Measurements from ENCODE around the gene SQSTM1.

Gene SQSTM1

DNA sequence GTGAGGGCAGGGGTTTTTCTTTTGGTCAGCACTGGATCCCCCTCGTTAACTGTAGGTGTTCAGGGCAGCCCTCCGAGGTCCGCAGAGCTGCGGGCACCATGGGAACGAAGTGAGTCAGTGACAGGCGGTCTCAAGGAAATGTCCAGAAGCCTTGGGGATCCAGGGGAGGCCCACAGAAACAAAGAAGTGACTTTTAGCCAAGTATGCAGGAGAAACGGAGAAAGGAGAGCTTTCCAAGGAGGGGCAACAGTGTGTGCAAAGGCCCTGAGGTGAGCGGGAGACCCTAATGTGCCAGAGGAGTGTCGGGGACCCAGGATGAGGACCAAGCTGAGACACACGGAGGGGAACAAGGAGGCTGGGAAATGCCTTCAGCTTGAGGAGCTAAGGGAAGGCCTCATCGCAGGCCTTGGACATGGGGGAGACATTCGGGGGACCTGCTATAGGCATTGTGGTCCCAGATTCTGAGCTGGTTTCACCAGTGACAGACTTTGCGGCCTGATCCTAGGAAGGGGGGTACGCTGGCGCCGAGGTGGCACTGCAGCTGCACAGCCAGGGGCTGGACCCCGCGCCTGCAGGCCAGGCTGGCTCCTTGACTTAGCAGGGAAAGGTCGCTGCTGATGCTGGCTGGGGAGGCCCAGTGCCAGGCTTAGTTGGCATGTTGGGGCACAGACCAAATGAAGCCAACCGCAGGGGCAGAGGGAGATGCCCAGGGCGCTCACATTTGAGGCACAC is 23.7 kb upstream of the SQSTM1 start:
- CTCF ChIA-PET = interaction anchor here (0.7 to 5.8 kb wide), 10 partner anchors 9 to 175 kb away, joined by 3 to 33 read pairs (median 4); no protein-coding TSS in a partner anchor
- TF ChIP-seq, protein P1, sequence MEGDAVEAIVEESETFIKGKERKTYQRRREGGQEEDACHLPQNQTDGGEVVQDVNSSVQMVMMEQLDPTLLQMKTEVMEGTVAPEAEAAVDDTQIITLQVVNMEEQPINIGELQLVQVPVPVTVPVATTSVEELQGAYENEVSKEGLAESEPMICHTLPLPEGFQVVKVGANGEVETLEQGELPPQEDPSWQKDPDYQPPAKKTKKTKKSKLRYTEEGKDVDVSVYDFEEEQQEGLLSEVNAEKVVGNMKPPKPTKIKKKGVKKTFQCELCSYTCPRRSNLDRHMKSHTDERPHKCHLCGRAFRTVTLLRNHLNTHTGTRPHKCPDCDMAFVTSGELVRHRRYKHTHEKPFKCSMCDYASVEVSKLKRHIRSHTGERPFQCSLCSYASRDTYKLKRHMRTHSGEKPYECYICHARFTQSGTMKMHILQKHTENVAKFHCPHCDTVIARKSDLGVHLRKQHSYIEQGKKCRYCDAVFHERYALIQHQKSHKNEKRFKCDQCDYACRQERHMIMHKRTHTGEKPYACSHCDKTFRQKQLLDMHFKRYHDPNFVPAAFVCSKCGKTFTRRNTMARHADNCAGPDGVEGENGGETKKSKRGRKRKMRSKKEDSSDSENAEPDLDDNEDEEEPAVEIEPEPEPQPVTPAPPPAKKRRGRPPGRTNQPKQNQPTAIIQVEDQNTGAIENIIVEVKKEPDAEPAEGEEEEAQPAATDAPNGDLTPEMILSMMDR (IDR thresholded peaks at IDR 0.05; ENCODE audit: control extremely low read depth, extremely low read depth, low read depth, missing control alignments) = no peak
- no peak for DNase-seq (ENCODE audit: extremely low spot score)
- POLR2A ChIA-PET = interaction anchor here (2.0 kb wide), 1 partner anchor 174 kb away, joined by 7 read pairs; the partner anchor contains the start of gene HNRNPH1

DNA sequence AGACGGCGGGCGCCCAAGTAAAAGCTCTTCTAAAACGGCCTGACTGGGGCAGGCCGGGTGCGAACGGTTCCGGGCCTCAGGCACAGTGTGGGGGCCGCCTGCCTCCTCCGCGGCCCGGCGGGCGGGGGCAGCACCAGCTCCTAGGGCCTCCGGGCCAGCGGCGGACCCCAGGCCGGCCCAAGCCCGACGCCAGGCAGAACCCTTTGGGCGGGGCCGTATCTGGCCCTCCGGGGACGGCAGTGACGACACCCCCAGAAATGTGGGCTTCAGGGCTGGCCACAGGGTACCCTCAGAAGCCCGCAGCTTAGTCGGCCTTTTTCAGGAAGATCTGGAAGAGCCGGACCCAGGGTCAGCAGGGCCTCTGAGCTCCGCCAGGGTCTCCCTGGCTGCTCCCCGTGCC is 23.0 kb upstream of the SQSTM1 start:
- ChIA-PET CTCF (interaction anchor here (1.3 to 5.8 kb wide), 5 partner anchors 14 to 109 kb away, joined by 3 to 33 read pairs (median 7); no protein-coding TSS in a partner anchor), POLR2A (interaction anchor here (0.9 kb wide), 1 partner anchor 1644 kb away, joined by 4 read pairs; no protein-coding TSS in a partner anchor)
- TF ChIP-seq, protein P1 (IDR thresholded peaks at IDR 0.05; ENCODE audit: control extremely low read depth, extremely low read depth, low read depth, missing control alignments) = no peak

DNA sequence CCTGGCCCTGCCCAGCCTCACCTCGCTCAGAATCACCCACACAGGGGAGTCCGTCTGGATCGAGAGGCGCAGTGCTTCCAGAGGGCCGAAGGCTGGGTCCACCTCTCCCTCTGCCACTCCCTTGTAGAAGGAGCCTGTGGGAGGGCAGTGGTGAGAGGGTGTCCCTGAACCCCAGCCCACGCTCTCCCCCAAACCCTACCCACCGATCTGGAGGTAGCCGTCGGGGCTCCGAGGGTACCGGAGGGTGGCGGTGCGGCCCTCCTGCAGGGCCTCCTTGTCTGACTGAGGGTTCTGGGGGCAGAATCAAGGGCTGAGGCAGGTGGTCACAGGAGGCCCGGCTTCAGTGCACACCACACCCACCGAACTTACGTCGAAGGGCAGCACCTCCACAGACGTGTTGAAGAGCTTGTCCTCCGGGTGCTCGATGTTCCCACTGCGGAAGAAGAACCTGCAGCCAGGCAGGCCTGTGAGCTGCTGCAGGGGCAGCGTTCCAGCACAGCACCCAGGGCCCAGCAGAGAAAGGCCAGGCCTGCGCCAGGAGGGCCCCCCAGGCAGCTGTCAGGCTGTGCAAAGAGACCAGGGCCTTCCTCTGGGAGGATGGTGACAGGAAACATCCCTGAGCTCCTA is 22.4 kb upstream of the SQSTM1 start:
- ChIA-PET CTCF (interaction anchor here (1.5 to 5.8 kb wide), 3 partner anchors 24 to 109 kb away, joined by 4 to 33 read pairs (median 7); no protein-coding TSS in a partner anchor), POLR2A (interaction anchor here (0.9 kb wide), 1 partner anchor 1644 kb away, joined by 4 read pairs; no protein-coding TSS in a partner anchor)
- TF ChIP-seq, protein P1 (IDR thresholded peaks at IDR 0.05; ENCODE audit: control extremely low read depth, extremely low read depth, low read depth, missing control alignments) = no peak
- no peak for DNase-seq (ENCODE audit: extremely low spot score)

More for the DNA sequence above, 23.0 kb upstream of the SQSTM1 start:
- no peak for DNase-seq (ENCODE audit: extremely low spot score)

DNA sequence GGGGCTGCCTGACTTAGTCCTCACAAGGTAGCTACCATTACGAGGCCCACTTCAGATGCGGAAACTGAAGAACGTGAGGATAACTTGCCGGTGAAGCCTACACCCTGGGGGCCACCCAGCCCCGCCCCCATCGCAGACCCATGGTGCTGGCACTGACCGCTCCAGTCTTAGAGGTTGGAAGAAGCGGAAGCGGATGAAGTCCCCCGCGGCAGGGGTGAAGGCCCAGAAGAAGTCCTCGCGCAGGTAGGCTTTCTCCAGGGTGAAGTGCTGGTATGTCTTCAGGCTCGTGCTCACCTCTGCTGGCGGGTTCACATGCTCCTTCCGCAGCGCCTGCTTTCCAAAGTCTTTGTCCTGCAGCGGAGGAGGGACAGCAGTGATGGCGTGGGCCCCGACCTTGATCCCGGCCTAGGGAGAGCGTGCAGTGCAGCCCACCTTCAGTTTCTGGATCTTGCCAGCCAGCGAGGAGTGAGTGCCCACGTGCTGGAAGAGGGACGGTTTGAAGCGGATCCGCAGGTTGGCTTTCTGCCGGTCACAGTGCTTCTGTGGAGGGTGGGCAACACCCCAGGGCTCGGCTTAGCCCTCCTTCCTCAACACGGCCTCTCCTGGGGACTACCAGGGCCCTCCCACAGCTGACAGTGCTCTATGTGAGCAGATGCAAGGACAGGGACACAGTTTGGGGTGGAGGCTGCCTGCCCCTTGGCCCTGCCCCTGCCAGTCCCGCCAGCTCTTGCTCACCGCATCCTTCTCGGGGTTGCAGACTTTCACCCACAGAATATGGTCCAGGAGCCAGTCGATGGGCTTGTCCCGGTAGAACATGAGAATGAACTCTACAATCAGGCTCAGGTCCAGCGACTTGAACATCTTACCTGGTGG is 21.7 kb upstream of the SQSTM1 start:
- DNase-seq (ENCODE audit: extremely low spot score) = no peak
- TF ChIP-seq, protein P1 (IDR thresholded peaks at IDR 0.05; ENCODE audit: control extremely low read depth, extremely low read depth, low read depth, missing control alignments) = no peak
- ChIA-PET CTCF (interaction anchor here (1.2 to 5.8 kb wide), 3 partner anchors 13 to 36 kb away, joined by 3 to 33 read pairs (median 7); no protein-coding TSS in a partner anchor), POLR2A (interaction anchor here (0.9 kb wide), 1 partner anchor 1645 kb away, joined by 4 read pairs; no protein-coding TSS in a partner anchor)

DNA sequence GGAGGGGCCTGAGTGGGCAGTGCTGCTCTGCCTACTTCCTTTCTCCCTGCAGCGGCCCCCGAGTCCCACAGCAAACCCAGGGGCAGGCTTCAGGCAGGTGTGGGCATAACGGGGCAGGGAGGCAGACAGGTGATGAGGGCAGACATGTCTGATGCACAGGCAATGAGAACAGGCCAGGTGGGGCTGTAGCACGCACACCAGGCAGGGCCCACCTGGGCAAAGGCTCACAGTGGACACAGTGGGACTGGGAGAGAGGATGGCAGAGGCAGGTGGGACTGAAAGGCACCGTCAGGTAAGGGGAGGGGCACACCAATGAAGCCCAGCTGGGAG is 21.1 kb upstream of the SQSTM1 start:
- CTCF ChIA-PET = interaction anchor here (1.2 kb wide), 1 partner anchor 12 kb away, joined by 3 read pairs; no protein-coding TSS in a partner anchor
- POLR2A ChIA-PET = no interaction called here
- TF ChIP-seq, protein P1 (IDR thresholded peaks at IDR 0.05; ENCODE audit: control extremely low read depth, extremely low read depth, low read depth, missing control alignments) = no peak
- no peak for DNase-seq (ENCODE audit: extremely low spot score)
